HG02623 (cell line): ENCODE data around the gene TSR3.
"Not testable (repeated sequence)": the region's sequence is repeated elsewhere in the genome, so short reads cannot be mapped to it uniquely, and the experiment has no call there.

Experiments used
- ATAC-seq: cut with Tn5 transposase; IDR thresholded peaks from one replicate; pipeline ENCODE4 v1.9.1; 2021; ENCODE audit warnings: moderate library complexity; ENCODE audit not compliant: unreplicated experiment

TSR3 gene

DNA sequence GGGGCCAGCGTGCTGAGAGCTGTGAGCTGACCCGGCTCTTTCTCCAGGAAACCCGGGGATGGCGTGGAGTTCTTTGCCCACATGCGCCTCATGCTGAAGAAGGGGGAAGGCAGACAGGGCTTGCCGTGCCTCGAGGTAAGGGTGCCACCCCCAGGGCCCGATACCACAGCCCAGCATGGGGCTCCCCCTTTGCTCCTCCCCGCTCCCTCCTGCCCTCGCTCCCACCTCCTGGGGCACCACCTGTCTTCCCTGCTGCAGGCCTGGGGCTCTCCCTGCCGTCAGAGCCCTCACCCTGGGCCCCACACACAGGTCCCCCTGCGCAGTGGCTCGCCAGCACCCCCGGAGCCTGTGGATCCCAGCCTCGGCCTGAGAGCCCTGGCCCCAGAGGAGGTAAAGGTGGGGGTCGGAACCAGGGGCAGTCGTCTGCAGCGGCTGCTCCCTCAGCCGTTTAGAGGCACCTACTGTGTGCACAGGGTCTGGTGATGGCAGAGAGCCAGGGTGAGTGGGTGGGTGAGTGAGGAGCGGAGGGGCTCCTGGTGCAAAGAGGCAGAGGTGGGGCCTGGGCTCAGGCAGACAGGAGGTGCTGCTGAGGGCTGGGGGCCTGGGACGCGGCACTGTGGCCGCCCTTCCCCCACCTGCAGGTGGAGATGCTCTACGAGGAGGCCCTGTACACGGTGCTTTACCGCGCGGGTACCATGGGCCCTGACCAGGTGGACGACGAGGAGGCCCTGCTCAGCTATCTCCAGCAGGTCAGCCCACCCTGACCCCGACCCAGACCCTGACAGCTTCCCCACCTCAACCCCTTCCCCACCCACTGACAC is 12.6 kb downstream of the TSR3 start:
- ATAC-seq: no peak

DNA sequence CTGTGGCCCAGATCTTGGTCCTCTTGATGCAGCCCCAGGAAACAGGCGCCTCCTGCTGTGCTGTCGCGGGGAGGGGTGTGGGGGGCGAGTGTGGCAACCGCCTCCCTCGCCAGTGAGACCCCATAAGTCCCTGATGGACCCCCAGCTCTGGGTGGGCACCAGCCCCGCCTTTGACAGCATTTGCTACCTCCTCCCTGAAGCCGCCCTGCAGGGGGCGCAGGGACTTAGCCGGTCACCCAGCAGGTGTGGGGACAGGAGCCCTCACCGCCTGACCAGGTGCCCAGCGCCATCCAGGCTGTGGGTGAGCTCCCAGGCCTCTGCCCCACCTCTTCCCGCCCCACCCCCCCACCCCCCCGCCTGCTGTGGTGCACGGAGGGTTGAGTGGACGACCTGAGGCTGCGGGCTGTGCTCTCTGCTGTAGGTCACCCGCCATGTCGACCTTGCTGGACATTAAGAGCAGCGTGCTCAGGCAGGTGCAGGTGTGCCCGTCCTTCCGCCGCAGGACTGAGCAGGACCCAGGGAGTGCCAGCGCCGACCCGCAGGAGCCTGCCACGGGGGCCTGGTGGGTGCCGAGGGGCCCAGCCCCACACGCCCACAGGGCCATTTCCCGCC is 13.5 kb downstream of the TSR3 start:
- no peak for ATAC-seq

DNA sequence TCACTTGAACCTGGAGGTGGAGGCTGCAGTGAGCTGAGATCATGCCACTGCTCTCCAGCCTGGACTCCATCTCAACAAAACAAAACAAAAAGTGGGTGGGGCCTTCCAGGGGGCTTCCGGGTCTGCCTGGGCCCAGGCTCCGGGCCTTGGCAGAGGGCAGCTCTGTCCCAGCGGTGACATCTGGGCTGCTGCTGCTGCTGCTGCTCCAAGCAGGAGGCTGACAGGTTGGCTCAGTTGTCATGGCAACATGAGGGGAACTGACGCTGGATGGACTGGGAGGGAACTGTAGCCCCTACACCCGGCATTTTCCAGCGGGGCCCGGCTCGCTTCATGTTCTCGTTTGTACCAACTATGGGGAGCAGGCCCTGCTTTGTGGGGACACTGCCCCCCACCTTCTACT is 14.2 kb downstream of the TSR3 start:
- no peak for ATAC-seq

DNA sequence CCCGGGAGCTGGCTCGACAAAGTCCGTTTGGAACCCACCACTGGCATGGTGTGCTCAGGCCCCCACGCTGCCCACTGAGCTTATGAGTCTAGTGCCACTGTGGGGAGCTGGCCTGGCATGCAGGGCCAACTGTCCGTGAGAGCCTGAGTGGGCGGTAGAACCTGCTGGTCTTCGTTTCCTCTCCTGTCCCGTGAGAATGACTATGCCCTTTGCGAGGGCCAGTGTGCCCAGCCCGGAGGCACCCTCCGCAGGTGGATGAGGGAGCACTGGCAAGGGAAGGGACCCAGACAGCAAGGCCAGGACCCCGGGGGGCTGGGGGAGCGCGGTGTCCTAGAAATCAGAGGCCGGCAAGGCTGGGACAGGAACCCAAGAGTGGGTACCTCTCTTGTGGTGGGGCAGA is 15.1 kb downstream of the TSR3 start:
- no peak for ATAC-seq

DNA sequence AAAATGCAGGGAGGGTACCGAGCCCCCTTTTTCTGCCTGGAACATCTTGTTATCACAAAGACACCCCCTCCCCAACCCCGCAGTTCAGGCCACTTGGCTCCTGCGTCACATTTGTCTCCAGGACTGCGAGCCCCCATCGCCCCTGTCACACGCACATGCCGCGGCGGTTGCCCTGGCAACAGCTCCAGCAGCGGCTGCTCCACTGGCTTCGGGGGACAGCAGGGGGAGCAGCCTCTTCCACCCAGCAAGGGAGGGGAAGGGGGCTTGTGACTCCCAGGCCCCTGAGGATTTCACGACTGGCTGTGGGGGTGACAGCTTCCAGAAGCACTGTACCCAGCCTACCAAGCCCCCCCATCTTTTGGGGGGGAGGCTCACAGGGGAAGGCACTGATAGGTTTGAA is 15.7 kb downstream of the TSR3 start:
- ATAC-seq: no peak

DNA sequence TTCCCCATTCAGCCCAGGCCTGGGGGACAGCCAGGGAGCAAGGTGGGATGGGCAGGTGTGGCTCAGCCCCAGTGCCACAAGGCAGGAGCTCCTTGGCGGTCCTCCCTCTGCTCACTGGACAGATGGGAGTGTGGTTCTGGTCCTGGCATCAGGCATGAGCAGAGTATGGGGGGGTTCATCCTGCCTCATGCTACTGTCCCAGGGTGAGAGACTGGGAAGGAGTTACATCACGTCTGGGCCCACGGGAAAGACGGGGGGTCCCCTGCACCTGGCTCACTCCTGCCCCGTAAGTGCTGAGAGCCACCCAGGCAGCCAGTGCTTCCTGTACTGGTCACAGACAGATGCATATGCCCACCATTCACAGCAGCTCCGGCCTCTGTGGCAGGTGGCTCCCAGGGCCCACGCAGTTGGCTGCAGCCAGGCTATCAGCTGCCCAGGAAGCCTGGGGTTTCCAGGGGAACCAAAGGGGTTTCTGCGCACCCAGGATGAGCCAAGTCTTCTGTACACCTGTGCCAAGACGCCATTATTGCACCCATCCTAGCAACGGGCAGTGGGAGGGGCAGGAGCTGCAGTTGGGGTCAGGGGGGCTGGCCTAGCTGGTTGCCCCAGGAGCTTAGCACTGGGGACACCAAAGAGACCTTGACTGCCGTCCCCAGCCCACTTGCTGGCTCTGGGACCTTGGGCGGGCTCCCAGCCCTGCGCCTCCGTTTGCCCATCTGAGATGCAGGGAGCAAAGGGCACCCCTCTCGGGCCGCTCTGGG is 16.3 kb downstream of the TSR3 start:
- ATAC-seq: no peak

DNA sequence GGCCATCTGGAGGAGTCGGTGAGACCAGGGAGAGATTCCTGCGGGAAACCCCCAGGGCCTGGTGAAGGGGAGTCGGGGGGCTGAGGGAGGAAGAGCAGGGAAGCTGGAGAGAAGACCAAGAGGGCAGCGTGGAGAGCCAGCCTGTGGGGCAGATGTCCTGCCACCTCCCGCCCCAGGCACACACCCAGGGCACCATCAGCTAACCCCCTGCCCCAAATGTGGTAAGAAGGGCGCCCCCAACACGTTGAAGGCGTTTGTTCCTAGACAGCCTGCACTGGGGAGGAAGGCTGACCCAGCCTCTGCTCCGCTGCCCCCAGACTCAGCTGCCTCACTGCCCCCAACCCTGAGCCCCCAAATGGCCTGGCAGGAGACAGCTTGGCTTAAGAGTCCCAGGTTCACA is 16.9 kb downstream of the TSR3 start:
- no peak for ATAC-seq

DNA sequence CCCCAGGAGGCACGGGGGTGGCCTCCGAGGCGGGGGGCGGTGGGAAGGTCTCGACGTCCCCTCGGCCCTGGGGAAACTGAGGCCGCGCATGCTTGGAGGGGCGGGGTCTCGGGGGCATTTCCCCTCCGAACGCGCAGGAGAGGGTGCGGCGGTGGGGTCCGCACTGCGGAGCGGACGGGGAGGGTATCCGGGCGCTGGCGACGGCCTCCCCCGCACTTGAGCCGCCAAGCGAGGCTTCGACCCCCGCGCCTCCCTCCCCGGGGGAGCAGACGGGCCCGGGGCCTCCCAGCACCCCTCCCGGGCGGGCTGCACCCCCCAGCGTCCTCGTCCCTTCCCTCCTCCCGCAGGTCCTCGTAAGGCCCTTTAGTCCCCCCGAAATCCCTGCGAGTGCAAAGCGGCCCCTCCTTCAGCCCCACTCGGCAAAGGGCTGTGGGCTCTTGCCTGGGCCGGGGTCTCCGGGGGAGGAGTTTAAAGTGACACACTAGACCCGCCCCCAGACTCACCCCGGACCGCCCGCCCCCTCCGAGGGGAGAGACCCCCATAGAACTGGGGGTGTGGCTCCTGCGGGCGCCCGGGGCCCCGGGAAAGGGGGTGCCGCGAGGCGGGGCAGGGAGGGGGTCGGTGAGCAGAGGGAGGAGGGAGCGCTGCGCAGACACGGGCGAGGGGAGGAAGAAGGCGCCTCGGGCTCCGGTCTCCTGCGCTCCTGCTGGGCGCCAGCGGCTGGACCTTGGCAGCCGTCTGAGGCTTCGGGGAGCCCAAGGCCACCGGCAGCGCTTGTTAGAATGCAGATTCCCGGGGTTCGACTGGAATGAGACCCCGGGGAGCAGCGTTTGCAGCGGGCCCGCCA is 17.6 kb downstream of the TSR3 start:
- ATAC-seq: no peak

DNA sequence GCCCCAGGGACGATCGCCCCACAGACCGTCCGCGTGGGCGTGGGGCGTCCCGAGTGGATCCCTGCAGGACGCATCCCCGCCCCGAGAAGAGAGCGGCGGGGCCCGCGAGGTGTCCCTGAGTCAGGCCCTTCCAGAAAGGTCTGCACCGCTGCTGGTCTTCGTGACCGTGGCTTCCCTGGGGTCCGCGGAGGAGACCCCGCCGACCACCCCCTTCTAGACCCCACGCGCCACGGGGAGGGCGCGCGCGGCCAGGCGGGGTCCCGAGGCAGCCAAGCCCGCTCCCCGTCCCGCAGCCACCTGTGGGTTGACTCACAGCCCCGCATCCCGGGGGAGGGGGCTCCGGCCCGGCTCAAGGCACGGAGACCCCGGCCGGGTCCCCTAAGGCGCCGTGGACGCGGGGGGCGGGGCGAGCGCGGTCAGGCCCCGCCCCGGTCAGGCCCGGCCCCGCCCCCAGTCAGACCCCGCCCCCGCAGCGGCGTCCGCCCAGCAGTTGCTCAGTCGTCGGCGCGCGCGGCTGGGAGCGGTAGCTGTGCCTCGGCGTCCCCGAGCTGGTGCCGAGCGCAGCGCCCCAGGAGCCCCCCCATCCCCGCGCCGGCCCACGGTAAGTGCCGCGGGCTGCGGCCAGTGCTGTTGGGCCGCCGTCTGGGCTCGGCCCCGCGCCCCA is 18.4 kb downstream of the TSR3 start, which contains the start of gene BAIAP3:
Gene BAIAP3 (plus strand): TSS at position 497 of the 664 bp plus-strand sequence. CDS start 4,905 bp downstream, outside the sequence.
- ATAC-seq: no peak

DNA sequence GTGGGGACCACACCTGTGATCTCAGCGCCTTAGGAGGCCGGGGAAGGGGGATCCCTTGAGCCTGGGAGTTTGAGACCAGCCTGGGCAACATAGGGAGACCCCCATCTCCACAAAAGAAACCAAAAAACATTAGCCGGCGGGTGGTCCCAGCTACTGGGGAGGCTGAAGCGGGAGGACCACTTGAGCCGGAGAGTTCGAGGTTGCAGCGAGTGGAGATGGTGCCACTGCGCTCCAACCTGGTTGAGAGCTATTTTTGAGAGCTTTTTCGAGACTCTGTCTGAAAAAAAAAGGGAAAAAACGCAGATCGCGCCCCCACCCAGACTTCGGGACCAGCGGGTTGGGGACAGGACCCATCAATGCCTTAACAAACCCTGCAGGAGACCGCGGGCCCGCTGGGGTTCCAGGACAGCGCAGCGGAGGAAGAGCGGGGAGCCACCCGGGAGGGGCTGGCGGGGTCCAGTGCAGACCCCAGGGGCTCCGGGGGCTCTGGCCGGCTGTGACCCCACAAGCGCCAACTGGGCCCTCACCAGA is 19.0 kb downstream of the TSR3 start:
- no peak for ATAC-seq

DNA sequence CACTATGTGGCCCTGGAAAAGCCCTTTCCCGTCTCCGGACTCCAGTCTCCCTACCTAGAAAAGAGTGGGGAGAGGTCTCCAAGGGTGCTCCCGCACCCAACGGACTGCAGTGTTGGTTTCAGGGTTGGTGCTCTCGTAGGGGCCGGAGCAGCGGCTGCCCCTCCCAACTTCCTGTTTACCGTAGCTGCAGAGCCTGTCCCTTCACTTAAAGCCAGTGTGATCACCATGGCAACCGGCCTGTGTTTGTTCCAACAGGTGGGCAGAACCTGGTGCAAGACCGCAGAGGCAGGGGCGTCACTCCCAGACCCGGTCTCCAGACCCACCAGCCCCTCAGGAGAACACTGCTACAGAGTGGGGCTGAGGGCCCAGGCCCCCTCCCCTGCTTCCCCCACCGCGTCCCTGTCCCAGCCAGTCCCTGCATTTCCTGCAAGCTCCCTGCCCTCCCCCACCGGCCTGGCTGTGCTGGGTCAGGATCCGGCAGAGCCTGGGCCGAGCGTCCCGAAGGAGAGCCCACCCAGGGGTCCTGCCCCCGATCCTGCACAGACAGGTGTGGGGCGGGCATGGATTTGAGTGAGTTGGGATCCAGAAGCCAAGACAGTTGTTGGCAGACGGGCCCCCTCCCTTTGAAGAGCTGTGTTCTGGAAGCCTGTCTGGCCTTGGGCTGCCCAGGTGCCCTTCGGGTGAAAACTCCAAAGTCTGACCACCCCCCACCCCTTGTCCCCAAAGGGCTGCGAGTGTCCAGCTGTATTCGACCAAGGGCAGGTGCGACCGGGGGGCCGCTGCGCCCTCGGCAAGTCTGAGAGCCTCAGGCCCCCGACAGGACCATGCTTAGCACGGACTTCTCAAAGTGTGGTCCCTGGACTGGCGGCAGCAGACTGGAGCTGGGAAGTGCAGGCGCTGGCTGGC is 19.7 kb downstream of the TSR3 start:
- no peak for ATAC-seq

DNA sequence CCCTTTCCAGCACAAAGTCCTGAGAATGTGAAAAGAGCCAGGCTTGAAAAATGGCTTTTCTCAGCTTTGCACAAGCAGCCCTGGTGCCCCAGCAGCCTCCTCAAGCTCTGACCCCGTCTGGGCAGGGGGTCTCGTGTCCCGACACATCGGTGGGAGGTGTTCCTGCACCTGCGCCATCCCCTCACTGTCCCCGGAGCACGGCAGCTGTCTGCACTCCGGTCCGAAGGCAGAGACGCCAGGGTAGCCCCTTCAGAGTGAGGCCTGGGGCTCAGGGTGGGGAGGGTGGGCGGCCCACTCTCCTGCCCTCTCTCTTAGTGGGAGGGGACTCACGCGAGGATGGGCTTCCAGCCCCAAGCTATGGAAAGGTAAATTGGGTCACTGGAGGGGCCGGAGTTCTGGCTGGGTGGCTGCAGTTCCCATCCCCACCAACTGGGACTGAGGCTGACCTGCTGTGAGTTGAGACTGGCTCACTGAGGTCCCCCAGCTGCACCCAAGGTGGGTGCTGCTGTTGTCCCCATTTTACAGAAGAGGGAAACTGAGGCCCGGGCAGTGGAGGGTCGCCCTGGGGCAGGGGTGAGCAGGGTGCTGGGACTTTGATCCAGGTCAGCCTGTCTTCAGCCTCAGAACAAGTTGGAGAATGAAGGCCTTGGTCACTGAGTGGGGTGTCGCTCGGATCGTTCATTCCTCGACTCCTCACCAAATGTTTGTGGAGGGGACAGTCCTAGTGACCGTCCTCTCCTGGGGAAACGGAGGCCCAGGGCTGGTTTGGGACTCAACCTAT is 20.6 kb downstream of the TSR3 start:
- no peak for ATAC-seq

DNA sequence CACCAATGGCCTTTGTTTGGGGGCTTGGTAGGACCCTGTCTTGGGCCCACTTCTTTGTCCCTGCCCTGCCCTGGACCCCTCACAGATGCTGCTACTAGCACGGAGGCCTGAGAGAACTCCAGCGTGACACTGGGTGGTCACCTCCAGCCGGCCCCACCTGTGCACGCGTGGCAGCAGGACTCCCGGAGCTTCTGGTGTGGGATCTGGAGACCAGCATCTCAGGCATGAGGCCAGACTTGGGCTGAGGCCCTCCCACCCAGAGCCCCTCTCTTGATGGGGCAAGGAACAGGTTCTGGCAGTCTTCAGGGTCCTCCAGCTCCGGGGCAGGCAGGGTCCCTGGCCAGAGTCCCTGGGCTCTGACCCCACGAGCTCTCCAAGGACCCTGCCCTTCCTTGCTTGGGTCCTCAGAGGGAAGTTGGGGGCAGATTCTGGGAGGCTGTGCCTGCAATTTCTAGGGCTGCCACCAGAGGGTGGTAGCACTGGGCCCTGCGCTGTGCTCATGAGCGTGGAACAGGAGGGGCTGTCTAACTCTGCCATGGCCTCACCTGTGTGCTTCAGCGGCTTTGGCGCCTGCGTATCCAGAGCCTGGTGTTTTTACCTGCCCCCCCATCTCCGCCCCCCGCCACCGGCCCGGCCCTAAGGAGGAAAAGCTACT is 21.3 kb downstream of the TSR3 start:
- no peak for ATAC-seq

DNA sequence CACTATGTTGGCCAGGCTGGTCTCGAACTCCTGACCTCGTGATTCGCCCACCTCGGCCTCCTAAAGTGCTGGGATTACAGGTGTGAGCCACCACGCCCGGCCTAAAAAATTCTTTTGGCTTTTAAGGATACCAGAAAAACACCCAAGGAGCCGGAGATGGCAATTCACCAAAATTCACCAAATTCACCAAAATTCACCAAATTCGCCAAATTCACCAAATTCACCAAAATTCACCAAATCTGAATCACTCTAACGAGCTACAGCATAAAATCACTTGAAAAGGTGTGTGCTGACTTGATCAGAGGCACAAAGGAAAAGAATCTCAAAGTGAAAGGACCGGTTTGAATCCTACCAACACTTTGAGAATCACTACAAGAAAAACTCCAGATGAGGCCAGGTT is 22.7 kb downstream of the TSR3 start:
- not testable (repeated sequence) for ATAC-seq

DNA sequence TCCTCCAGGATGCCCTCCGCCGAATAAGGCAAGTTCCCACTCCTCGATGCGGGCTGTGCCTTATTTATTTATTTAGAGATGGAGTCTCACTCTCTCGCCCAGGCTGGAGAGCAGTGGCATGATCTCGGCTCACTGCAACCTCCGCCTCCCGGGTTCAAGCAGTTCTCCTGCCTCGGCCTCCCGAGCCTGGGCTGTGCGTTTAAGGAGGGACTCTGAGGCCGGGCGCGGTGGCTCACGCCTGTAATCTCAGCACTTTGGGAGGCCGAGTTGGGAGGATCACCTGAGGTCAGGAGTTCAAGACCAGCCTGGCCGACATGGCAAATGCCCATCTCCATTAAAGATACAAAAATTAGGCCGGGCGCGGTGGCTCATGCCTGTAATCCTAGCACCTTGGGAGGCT is 23.5 kb downstream of the TSR3 start:
- not testable (repeated sequence) for ATAC-seq

DNA sequence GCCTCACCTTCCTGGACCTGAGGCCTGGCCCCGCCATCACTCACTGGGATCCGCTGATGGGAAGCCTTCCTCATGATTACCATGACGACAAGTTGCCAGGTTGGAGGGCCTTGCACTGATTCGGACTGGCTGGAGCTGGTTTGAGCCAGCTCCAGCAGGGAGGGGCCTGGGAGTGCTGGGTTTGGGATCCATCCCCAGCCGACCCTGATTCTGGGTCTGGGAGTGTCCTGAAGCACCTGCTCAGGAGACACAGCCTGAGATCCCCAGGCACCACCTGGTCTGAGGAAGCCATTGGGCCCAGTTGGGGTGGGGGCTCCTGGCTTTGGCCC is 24.1 kb downstream of the TSR3 start:
- no peak for ATAC-seq

DNA sequence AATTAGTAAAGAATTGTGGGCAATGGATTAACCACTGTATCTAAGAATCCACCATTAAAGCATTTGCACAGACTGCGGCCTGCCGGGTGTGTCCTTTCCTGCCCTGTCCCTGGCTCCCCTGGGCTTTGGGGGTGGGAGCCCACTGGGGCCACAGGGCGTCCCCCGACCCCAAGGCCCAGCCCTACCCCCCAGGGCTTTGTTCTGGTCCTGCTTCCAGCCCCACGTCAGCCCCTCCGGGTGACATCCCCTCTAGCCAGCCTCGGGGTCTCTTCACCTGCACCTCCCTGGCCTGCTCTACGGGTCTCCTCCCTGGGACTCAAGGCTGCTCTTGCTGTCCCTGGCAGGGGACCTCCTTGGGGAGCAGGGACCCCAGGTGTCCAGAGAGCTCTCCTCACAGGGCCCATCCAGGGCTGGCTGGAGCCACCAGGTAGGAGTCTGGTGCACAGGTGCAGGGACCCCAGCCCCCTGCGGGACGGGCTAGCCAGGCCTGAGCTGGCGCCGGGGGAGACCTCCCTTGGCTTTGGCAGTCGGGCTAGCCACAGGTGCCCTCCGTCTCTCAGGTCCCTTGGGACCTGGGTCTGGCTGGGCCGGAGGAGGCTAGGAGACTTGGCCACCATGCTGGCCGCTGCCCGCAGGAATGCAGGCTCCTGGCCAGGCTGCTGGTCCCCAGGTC is 24.6 kb downstream of the TSR3 start:
- ATAC-seq: no peak
